GM19023 (cell line): ENCODE data around the gene SIGLEC11.

Source experiments
- ATAC-seq: cut with Tn5 transposase; IDR thresholded peaks from one replicate; pipeline ENCODE4 v1.9.1; 2021; ENCODE audit warnings: mild to moderate bottlenecking, moderate library complexity; ENCODE audit not compliant: unreplicated experiment

Gene SIGLEC11

GRCh38 chr19:49908480-49909420 lies 52.2 kb downstream of the SIGLEC11 start:
- no peak for ATAC-seq

GRCh38 chr19:49907745-49908446 lies 53.1 kb downstream of the SIGLEC11 start:
- no peak for ATAC-seq

DNA sequence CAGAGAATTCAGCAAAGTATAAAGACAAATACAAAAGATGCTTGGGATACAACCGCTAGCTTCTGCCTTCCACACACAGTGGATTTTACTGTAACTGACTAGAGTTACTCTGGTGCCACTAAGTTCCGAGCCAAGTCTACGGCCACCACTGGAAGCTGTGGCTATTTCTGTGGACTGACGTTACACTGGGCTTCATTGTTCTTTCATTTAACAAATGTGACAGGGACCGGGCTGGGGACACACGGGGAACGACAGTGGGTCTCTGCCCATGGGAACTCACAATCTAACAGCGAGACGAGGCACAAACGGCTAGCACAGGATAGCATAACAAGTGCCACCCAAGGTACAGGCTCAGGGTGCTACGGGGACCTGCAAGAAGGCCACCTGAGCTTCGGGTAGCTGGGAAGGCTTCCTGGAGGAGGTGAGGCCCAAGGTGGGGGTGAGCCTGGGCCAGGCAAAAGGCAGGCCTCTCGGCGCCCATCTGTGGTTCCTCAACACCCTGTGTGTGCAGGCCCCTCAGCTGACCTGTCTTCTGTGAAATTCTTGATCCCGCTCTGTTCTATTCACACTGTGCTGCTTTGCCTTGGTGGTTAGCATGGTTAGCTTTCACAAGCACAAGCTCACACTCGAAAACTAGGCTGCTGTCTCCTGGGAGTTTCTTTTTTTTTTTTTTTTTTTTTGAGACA lies 54.0 kb downstream of the SIGLEC11 start:
- no peak for ATAC-seq

GRCh38 chr19:49904136-49904535 lies 56.8 kb downstream of the SIGLEC11 start:
- ATAC-seq: no peak
